Measurements from ENCODE around the gene TSPAN12. TPM values are rescaled to one million over a fixed set of nuclear protein-coding genes. Genes with fewer than 3 reads are reported as not detected.

Gene TSPAN12
- polyA plus RNA-seq, 1 donor = 67.6 TPM

- no peak for DNase-seq (ENCODE audit: low read depth)
Observed at GRCh38 chr7:120742372-120742771, 115.6 kb downstream of the TSPAN12 start.

- no peak for DNase-seq (ENCODE audit: low read depth)
Observed at GRCh38 chr7:120741371-120742042, 116.4 kb downstream of the TSPAN12 start.

- peak; percentile 76 for DNase-seq (ENCODE audit: low read depth)
Observed at GRCh38 chr7:120740348-120740747, 117.6 kb downstream of the TSPAN12 start.

GRCh38 chr7:120738816-120739215 lies 119.1 kb downstream of the TSPAN12 start:
- no peak for DNase-seq (ENCODE audit: low read depth)

Other genes starting within 250 kb of the TSPAN12 start
- gene ING3, start 92.6 kb upstream of the TSPAN12 start, polyA plus RNA-seq (ENCODE audit: insufficient read length) = 16.5 TPM
- gene CPED1, start 130.6 kb upstream of the TSPAN12 start, polyA plus RNA-seq (ENCODE audit: insufficient read length) = 8.4 TPM